Measurements from ENCODE around the gene KIF26B. TPM values are rescaled to one million over a fixed set of nuclear protein-coding genes. Genes with fewer than 3 reads are reported as not detected.

Gene KIF26B
- total and polyA plus RNA-seq, 2 of the 4 experiments (the other 2 are of a cell fraction): 0.53 to 0.54 TPM

DNA sequence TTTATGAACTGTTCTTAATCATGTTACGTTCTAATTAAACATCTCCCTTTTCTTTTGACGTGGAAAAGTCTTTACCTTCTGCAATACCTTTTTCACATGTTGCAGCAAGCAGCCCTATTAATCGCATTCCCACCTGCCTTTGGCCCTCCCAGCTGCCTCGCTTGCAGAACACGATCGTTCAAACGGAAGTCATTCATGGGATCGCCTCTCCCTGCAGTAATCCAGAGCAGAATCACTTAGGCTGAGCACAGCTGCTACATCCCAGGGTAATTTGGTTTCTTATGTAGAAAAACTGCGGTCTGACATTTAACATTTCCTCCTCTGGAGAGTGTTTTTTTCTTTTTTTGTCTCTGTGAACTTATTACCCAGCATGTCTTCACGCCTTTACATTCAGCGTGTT lies 206.3 kb downstream of the KIF26B start:
- Histone ChIP-seq H4K8ac (ENCODE audit: low read depth in 2 of 2, low read length in 2 of 2) (no peak overlapping the region), H3K79me1 (ENCODE audit: low read depth in 1 of 2, low read length in 2 of 2) (no peaks in the 10 kb centered on the region), H4K5ac (ENCODE audit: low read depth, low read length) (no peak overlapping the region), H2BK120ac (ENCODE audit: low read depth, low read length) (no peak overlapping the region), H2BK15ac (ENCODE audit: low read depth, low read length) (no peak overlapping the region), H2AK9ac (replicated peaks; ENCODE audit: low read depth, low read length, poor library complexity) (no peak overlapping the region), H4K91ac (ENCODE audit: insufficient read depth, low read depth, low read length) (no peak overlapping the region), H3K4me1 (ENCODE audit: control insufficient read depth, insufficient read depth, low read length) (no peaks in the 10 kb centered on the region), H3K27ac (ENCODE audit: insufficient read depth, low read length) (no peak overlapping the region), H3K14ac (replicated peaks; ENCODE audit: low read depth, low read length) (no peak overlapping the region), H3K4me3 (ENCODE audit: insufficient read depth, low read depth, low read length) (no peak overlapping the region), H3K27me3 (ENCODE audit: control insufficient read depth, insufficient read depth, low read length) (no peaks in the 10 kb centered on the region), H3K4me2 (ENCODE audit: low read depth, low read length) (no peak overlapping the region), H3K18ac (ENCODE audit: low read depth, low read length) (no peak overlapping the region), H3K9me3 (ENCODE audit: control insufficient read depth, insufficient read depth, low read length) (no peaks in the 10 kb centered on the region), H3K36me3 (ENCODE audit: control insufficient read depth, insufficient read depth, low read length) (peaks cover 3% of the 10 kb centered on the region; the same call in 1 of the 2 replicates), H2AK5ac (ENCODE audit: low read depth, low read length) (no peak overlapping the region), H4K20me1 (ENCODE audit: insufficient read depth, low read length) (no peaks in the 10 kb centered on the region), H3K9me1 (ENCODE audit: insufficient read depth, low read length) (no peaks in the 10 kb centered on the region), H2BK20ac (ENCODE audit: low read depth, low read length) (no peak overlapping the region), H3K23ac (ENCODE audit: low read depth, low read length) (no peak overlapping the region), H3K4ac (ENCODE audit: low read depth, low read length) (no peak overlapping the region), H3K56ac (ENCODE audit: extremely low read depth, insufficient read depth, low read length) (no peak overlapping the region), H2BK5ac (ENCODE audit: low read depth, low read length, poor library complexity, severe bottlenecking) (no peak overlapping the region), H2AFZ (replicated peaks; ENCODE audit: low read length, poor library complexity) (peak overlapping the region; percentile 21), H3K9ac (ENCODE audit: low read depth, low read length) (no peak overlapping the region)
- dilution Hi-C loops (cut with HindIII; ENCODE audit: low sequenced_read_pairs, unreplicated experiment) (no loop called here), in situ Hi-C loops (cut with MboI; ENCODE audit: low sequenced_read_pairs) (no loop called here), intact Hi-C loops (cut with micrococcal nuclease) (no loop called here)
- no peak for DNase-seq
- TF ChIP-seq NFE2L2 (IDR thresholded peaks at IDR 0.05; ENCODE audit: low read depth, low read length) (no peak), MXI1 (IDR thresholded peaks at IDR 0.05; ENCODE audit: borderline replicate concordance, low read depth, low read length) (no peak), RAD21 (IDR thresholded peaks at IDR 0.05; ENCODE audit: low read length) (no peak), MAFK (IDR thresholded peaks at IDR 0.05; ENCODE audit: low read depth, low read length) (no peak), RFX5 (IDR thresholded peaks at IDR 0.05; ENCODE audit: low read depth, low read length) (no peak), MAZ (IDR thresholded peaks at IDR 0.05; ENCODE audit: borderline replicate concordance, low read depth, low read length) (no peak), CHD1 (IDR thresholded peaks at IDR 0.05; ENCODE audit: low read depth, low read length) (no peak), FOS (IDR thresholded peaks at IDR 0.05; ENCODE audit: low read depth, low read length) (no peak), RCOR1 (IDR thresholded peaks at IDR 0.05; ENCODE audit: insufficient replicate concordance, low read length) (no peak), CEBPB (IDR thresholded peaks at IDR 0.05; ENCODE audit: low read depth, low read length) (no peak), POLR2A (IDR thresholded peaks at IDR 0.05; ENCODE audit: low read depth, low read length) (no peak)
- TF ChIP-seq, protein P1, sequence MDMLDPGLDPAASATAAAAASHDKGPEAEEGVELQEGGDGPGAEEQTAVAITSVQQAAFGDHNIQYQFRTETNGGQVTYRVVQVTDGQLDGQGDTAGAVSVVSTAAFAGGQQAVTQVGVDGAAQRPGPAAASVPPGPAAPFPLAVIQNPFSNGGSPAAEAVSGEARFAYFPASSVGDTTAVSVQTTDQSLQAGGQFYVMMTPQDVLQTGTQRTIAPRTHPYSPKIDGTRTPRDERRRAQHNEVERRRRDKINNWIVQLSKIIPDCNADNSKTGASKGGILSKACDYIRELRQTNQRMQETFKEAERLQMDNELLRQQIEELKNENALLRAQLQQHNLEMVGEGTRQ (IDR thresholded peaks at IDR 0.05; ENCODE audit: low read depth, low read length): no peak
- TF ChIP-seq, protein P2, sequence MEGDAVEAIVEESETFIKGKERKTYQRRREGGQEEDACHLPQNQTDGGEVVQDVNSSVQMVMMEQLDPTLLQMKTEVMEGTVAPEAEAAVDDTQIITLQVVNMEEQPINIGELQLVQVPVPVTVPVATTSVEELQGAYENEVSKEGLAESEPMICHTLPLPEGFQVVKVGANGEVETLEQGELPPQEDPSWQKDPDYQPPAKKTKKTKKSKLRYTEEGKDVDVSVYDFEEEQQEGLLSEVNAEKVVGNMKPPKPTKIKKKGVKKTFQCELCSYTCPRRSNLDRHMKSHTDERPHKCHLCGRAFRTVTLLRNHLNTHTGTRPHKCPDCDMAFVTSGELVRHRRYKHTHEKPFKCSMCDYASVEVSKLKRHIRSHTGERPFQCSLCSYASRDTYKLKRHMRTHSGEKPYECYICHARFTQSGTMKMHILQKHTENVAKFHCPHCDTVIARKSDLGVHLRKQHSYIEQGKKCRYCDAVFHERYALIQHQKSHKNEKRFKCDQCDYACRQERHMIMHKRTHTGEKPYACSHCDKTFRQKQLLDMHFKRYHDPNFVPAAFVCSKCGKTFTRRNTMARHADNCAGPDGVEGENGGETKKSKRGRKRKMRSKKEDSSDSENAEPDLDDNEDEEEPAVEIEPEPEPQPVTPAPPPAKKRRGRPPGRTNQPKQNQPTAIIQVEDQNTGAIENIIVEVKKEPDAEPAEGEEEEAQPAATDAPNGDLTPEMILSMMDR (conservative IDR thresholded peaks at IDR 0.05; ENCODE audit: low read depth, low read length): no peak
- TF ChIP-seq, protein P3, sequence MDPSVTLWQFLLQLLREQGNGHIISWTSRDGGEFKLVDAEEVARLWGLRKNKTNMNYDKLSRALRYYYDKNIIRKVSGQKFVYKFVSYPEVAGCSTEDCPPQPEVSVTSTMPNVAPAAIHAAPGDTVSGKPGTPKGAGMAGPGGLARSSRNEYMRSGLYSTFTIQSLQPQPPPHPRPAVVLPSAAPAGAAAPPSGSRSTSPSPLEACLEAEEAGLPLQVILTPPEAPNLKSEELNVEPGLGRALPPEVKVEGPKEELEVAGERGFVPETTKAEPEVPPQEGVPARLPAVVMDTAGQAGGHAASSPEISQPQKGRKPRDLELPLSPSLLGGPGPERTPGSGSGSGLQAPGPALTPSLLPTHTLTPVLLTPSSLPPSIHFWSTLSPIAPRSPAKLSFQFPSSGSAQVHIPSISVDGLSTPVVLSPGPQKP (IDR thresholded peaks at IDR 0.05; ENCODE audit: borderline replicate concordance, low read depth, low read length): no peak
- ChIA-PET CTCF (no interaction called here), POLR2A (ENCODE audit: unreplicated experiment) (no interaction called here)
- ATAC-seq (ENCODE audit: low read depth): no peak
- 60% methylated on average over 1 of the region's 11 CpGs; no CpG with 5 or more reads in 1 of the 2 experiments for WGBS, 2 experiments (ENCODE audit: extremely low coverage in 2 of 2, insufficient read length in 1 of 2)
- BruUV-seq (replicated peaks): no TSS peak

All from IMR-90 (cell line).